ENCODE measurements around the gene SYTL1. TPM values are rescaled to one million over a fixed set of nuclear protein-coding genes. Genes with fewer than 3 reads are reported as not detected.

The SYTL1 gene
- total and polyA plus RNA-seq, 9 of the 15 experiments (the other 6 are each of a cell fraction or from before 2014, with no cell fraction given) = 0.04 to 9.3 (median 1.7) TPM

GRCh38 chr1:27367160-27367650 lies 25.4 kb downstream of the SYTL1 start (continued):
- TF ChIP-seq ARID3B (CRISPR knock-in tag; IDR thresholded peaks at IDR 0.05; ENCODE audit: borderline replicate concordance) = no peak
- TF ChIP-seq CEBPB (tag; IDR thresholded peaks at IDR 0.05) = no peak
- TF ChIP-seq PBX2 (CRISPR knock-in tag; IDR thresholded peaks at IDR 0.05; ENCODE audit: low read depth) = no peak
- TF ChIP-seq PBX2 (tag; conservative IDR thresholded peaks at IDR 0.05; ENCODE audit: low read depth) = no peak
- TF ChIP-seq ZNF764 (CRISPR knock-in tag; IDR thresholded peaks at IDR 0.05; ENCODE audit: low read depth) = no peak
- TF ChIP-seq ZNF263 (CRISPR knock-in tag; IDR thresholded peaks at IDR 0.05; ENCODE audit: borderline replicate concordance) = peak; percentile 4; the same call in 1 of the 2 replicates
- TF ChIP-seq CBFA2T2 (conservative IDR thresholded peaks at IDR 0.05) = no peak
- no peak for TF ChIP-seq FOXA3 (CRISPR knock-in tag; conservative IDR thresholded peaks at IDR 0.05 in 1 of 2, IDR thresholded peaks at IDR 0.05 in 1 of 2)
- no peak for TF ChIP-seq NFIC (IDR thresholded peaks at IDR 0.05)
- no peak for TF ChIP-seq CBX5 (IDR thresholded peaks at IDR 0.05; ENCODE audit: borderline replicate concordance, low read depth)
- TF ChIP-seq MYBL2 (IDR thresholded peaks at IDR 0.05; ENCODE audit: low read depth) = no peak
- TF ChIP-seq MYBL2 (CRISPR knock-in tag; IDR thresholded peaks at IDR 0.05; ENCODE audit: borderline replicate concordance) = no peak
- no peak for TF ChIP-seq NKRF (IDR thresholded peaks at IDR 0.05; ENCODE audit: borderline replicate concordance)
- TF ChIP-seq OTX1 (CRISPR knock-in tag; IDR thresholded peaks at IDR 0.05) = no peak
- no peak for TF ChIP-seq BRCA1 (IDR thresholded peaks at IDR 0.05)
- no peak for TF ChIP-seq BRCA1 (CRISPR knock-in tag; IDR thresholded peaks at IDR 0.05)
- TF ChIP-seq TRIM24 (IDR thresholded peaks at IDR 0.05) = no peak
- TF ChIP-seq GTF2A2 (tag; IDR thresholded peaks at IDR 0.05) = no peak
- no peak for TF ChIP-seq MITF (IDR thresholded peaks at IDR 0.05)

Data from K562 (cell line).